Transverse colon (tissue), 4 donors: ENCODE data around the gene DNMBP. TPM values are rescaled to one million over a fixed set of nuclear protein-coding genes. Genes with fewer than 3 reads are reported as not detected.
"Not testable (repeated sequence)": the region's sequence is repeated elsewhere in the genome, so short reads cannot be mapped to it uniquely, and the experiment has no call there.

Experiments
- DNase-seq: peaks from one replicate; pipeline ENCODE4 v3.0.0-alpha.2; 2019
- H3K27ac ChIP-seq, 4 donors: fragments of 200-600 bp; sonication (generic); 2 replicates each; pipeline ENCODE4 v1.5.1; 2016 to 2018; ENCODE audit warnings: inconsistent platforms in 4 of 4
- H3K27me3 ChIP-seq: fragments of 200-600 bp; sonication (generic); 2 replicates; pipeline ENCODE4 v1.5.1; 2017; ENCODE audit warnings: inconsistent platforms
- H3K36me3 ChIP-seq, 4 donors: fragments of 200-600 bp; sonication (generic); 2 replicates each; pipeline ENCODE4 v1.5.1; 2017 to 2019; ENCODE audit warnings: inconsistent platforms in 4 of 4
- H3K4me1 ChIP-seq, 4 donors: fragments of 200-600 bp; sonication (generic); 2 replicates each; pipeline ENCODE4 v1.5.1; 2017 to 2020; ENCODE audit warnings: inconsistent platforms in 4 of 4
- H3K4me3 ChIP-seq, 4 donors: fragments of 200-600 bp; sonication (generic); 1 replicate in 1 of 4; 2 replicates in 3 of 4; pipeline versions ENCODE4 v1.5.1 to v1.6.1; 2017 to 2019; ENCODE audit warnings: inconsistent platforms in 4 of 4
- H3K9me3 ChIP-seq, 2 donors: fragments of 200-600 bp; sonication (generic); 2 replicates each; pipeline ENCODE4 v1.5.1; 2017 to 2019; ENCODE audit warnings: inconsistent platforms in 2 of 2
- CTCF ChIP-seq, 5 experiments: fragments of 200-600 bp in 3 of 5; fragments of 450-650 bp in 2 of 5; sonication (generic) in 3 of 5; IDR thresholded peaks; 1 replicate in 2 of 5; 2 replicates in 3 of 5; pipeline ENCODE4 v1.5.1; 2016 to 2017; ENCODE audit warnings: antibody characterized with exemption in 5 of 5, inconsistent platforms in 3 of 5, mild to moderate bottlenecking in 2 of 5, moderate library complexity in 1 of 5
- EP300 ChIP-seq: sonication (generic); formaldehyde crosslinking; IDR thresholded peaks from one replicate; pipeline ENCODE4 v1.6.1; 2017; ENCODE audit warnings: antibody characterized with exemption, low read depth
- POLR2A ChIP-seq: fragments of 450-650 bp; IDR thresholded peaks from one replicate; pipeline ENCODE4 v1.6.1; 2016; ENCODE audit warnings: antibody characterized with exemption, mild to moderate bottlenecking, moderate library complexity
- POLR2AphosphoS5 ChIP-seq, 3 donors: sonication (generic); formaldehyde crosslinking; IDR thresholded peaks; one replicate each; pipeline ENCODE4 v1.6.1; 2016; ENCODE audit warnings: antibody characterized with exemption in 3 of 3
- WGBS, 2 donors: methylation state at CpG; one replicate each; pipeline ENCODE4 v1.1.5; 2018; ENCODE audit warnings: low coverage in 1 of 2; 5-methylcytosine and 5-hydroxymethylcytosine counted together
- in situ Hi-C, 4 donors: fragments of 200-750 bp; cut with MboI; loops; one replicate each; pipeline versions ENCODE4 v1.15.0 to v1.15.1; 2017; ENCODE audit warnings: low sequenced_read_pairs in 3 of 4, low pct_ligation_motif_present in 1 of 4, low pct_unique_long_range_greater_than_20kb in 1 of 4
- intact Hi-C: fragments of 100-400 bp; cut with DNase I; formaldehyde crosslinking; loops from one replicate; pipeline ENCODE4 v1.15.1; 2023; ENCODE audit warnings: low total_unique reads
- total RNA-seq, 4 donors: library from RNA; depleted of rRNA; stranded (reverse); fragments of >200 nt; gene quantifications; one replicate each; pipeline ENCODE4 v1.1.0, GENCODE V29; 2016

Gene DNMBP
- total RNA-seq, 4 donors from 2014 or later = 38.5 to 68.5 (median 48.0) TPM

GRCh38 chr10:99965700-99966099 lies 44.0 kb downstream of the DNMBP start:
- in situ Hi-C loops = no loop called here
- no peak overlapping the region for H3K4me3 ChIP-seq
- H3K36me3 ChIP-seq = peaks cover 0 to 12% (median 0%) of the 10 kb centered on the region in 4 donors
- H3K9me3 ChIP-seq = no peaks in the 10 kb centered on the region
- H3K4me1 ChIP-seq = peaks cover 0 to 7% (median 0%) of the 10 kb centered on the region in 4 donors
- WGBS, 2 donors = 94% methylated on average over 3 to 4 of the region's 4 CpGs
- no peak for DNase-seq
- H3K27me3 ChIP-seq = no peaks in the 10 kb centered on the region
- intact Hi-C loops = no loop called here
- H3K27ac ChIP-seq = no peak overlapping the region
- TF ChIP-seq CTCF (IDR thresholded peaks at IDR 0.05) (no peak), EP300 (no peak), POLR2AphosphoS5 (IDR thresholded peaks at IDR 0.05) (no peak), POLR2A (no peak)

- no peak for DNase-seq
- intact Hi-C loops (no loop called here), in situ Hi-C loops (no loop called here)
- Histone ChIP-seq H3K36me3 (peaks cover 0 to 12% (median 0%) of the 10 kb centered on the region in 4 donors), H3K9me3 (no peaks in the 10 kb centered on the region), H3K4me3 (no peak overlapping the region), H3K4me1 (peaks cover 0 to 7% (median 0%) of the 10 kb centered on the region in 4 donors), H3K27ac (peak overlapping the region in 1 of 4 donors; percentile 18), H3K27me3 (no peaks in the 10 kb centered on the region)
- TF ChIP-seq CTCF (IDR thresholded peaks at IDR 0.05) (peak in 3 of 5 experiments; percentile 8 to 19 (median 15)), EP300 (no peak)
- 95 to 100% methylated on average over 2 to 7 of the region's 7 CpGs for WGBS, 2 donors
These were observed 45.0 kb downstream of the DNMBP start for GRCh38 chr10:99964791-99965190.

- in situ Hi-C loops, DNase-seq, H3K9me3 ChIP-seq, intact Hi-C loops, H3K4me1 ChIP-seq, H3K4me3 ChIP-seq, H3K27me3 ChIP-seq: not testable (repeated sequence)
- H3K27ac ChIP-seq = peak overlapping the region in 2 of 4 donors; percentile 18 to 34
- 60 to 61% methylated on average over 1 to 4 of the region's 7 CpGs for WGBS, 2 donors
- H3K36me3 ChIP-seq = peaks cover 0 to 12% (median 0%) of the 10 kb centered on the region in 4 donors
These were observed 46.1 kb downstream of the DNMBP start for GRCh38 chr10:99963467-99964165.

GRCh38 chr10:99958806-99959205 lies 50.9 kb downstream of the DNMBP start:
- TF ChIP-seq EP300 (no peak), POLR2AphosphoS5 (IDR thresholded peaks at IDR 0.05) (no peak), POLR2A (no peak), CTCF (IDR thresholded peaks at IDR 0.05) (no peak)
- in situ Hi-C loops = no loop called here
- H3K9me3 ChIP-seq = no peaks in the 10 kb centered on the region
- no peaks in the 10 kb centered on the region for H3K27me3 ChIP-seq
- DNase-seq = no peak
- peaks cover 0 to 19% (median 4%) of the 10 kb centered on the region in 4 donors for H3K36me3 ChIP-seq
- WGBS, 2 donors = 77 to 88% methylated on average over 6 of the region's 6 CpGs
- peaks cover 0 to 8% (median 3%) of the 10 kb centered on the region in 4 donors for H3K4me1 ChIP-seq
- H3K4me3 ChIP-seq = no peak overlapping the region
- peak overlapping the region in 1 of 4 donors; percentile 56 for H3K27ac ChIP-seq
- intact Hi-C loops = no loop called here
